HG03066 (cell line): ENCODE results near the gene ZNF469.

Source experiments
- ATAC-seq: cut with Tn5 transposase; IDR thresholded peaks from one replicate; pipeline ENCODE4 v1.9.1; 2021; ENCODE audit warnings: low read depth; ENCODE audit not compliant: unreplicated experiment

ZNF469 gene

GRCh38 chr16:88423448-88423850, 40.7 kb downstream of the ZNF469 start:
- ATAC-seq = no peak

GRCh38 chr16:88424587-88425235, 42.0 kb downstream of the ZNF469 start:
- no peak for ATAC-seq

DNA sequence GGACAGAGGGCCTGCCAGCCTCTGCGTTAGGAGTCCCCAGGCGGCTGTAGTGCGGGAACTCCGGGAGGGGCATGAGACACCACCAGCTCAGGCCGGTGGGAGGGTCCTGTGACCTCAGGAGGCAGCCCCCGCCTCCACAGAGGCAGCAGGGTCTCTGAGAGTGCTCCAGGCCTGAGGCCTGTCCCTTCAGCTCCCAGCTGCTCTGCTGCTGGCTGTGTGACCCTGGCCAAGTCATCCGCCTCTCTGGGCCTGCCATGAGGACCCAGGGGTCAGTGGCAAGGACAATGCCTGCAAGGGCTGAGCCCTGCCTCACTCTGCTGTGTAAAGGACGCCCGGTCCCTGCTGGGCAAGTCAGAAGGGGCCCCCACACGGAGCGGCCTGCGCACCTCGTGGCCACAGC, 43.3 kb downstream of the ZNF469 start:
- no peak for ATAC-seq

GRCh38 chr16:88427376-88427775, 44.6 kb downstream of the ZNF469 start:
- no peak for ATAC-seq

DNA sequence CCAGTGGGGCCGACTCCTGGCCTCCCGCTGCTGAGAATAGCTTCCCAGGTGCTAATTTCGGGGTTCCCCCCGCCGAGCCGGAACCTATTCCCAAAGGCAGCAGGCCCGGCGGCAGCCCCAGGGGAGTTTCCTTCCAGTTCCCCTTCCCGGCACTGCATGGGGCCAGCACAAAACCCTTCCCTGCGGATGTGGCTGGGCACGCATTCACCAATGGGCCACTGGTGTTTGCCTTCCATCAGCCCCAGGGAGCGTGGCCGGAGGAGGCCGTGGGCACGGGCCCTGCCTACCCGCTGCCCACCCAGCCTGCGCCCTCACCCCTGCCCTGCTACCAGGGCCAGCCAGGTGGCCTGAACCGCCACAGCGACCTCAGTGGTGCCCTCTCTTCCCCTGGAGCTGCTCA, 45.4 kb downstream of the ZNF469 start:
- ATAC-seq = no peak

DNA sequence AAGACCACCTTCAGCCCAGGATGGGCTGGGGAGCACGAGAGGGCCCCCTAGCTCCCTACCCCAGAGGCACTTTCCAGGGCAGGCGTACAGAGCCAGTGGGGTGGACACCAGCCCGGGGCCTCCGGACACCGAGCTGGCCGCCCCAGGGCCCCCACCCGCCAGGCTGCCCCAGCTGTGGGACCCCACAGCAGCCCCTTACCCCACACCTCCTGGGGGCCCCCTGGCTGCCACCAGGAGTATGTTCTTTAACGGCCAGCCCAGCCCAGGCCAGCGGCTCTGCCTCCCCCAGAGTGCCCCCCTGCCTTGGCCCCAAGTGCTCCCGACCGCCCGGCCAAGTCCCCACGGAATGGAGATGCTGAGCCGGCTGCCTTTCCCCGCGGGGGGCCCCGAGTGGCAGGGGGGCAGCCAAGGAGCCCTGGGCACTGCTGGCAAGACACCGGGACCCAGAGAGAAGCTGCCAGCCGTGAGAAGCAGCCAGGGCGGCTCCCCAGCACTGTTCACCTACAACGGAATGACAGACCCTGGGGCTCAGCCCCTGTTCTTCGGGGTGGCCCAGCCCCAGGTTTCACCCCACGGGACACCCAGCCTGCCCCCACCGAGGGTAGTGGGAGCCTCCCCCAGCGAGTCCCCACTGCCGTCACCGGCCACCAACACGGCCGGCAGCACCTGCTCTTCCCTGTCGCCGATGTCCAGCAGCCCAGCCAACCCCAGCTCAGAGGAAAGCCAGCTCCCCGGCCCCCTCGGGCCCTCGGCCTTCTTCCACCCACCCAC, 46.0 kb downstream of the ZNF469 start:
- no peak for ATAC-seq

DNA sequence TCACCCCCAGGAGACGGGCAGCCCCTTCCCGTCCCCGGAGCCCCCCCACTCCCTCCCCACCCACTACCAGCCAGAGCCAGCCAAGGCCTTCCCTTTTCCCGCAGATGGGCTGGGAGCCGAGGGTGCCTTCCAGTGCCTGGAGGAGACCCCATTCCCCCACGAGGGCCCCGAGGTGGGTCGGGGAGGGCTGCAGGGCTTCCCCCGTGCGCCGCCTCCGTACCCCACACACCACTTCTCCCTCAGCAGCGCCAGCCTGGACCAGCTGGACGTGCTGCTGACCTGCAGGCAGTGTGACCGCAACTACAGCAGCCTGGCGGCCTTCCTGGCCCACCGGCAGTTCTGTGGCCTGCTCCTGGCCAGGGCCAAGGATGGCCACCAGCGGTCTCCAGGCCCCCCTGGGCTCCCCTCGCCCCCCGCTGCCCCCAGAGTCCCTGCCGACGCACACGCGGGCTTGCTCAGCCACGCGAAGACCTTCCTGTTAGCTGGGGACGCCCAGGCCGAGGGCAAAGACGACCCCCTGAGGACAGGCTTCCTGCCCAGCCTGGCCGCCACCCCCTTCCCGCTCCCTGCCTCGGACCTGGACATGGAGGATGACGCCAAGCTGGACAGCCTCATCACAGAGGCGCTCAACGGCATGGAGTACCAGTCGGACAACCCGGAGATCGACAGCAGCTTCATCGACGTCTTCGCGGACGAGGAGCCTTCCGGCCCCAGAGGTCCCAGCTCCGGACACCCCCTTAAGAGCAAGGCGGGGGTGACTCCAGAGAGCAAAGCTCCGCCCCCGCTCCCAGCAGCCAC, 46.8 kb downstream of the ZNF469 start:
- ATAC-seq = no peak

DNA sequence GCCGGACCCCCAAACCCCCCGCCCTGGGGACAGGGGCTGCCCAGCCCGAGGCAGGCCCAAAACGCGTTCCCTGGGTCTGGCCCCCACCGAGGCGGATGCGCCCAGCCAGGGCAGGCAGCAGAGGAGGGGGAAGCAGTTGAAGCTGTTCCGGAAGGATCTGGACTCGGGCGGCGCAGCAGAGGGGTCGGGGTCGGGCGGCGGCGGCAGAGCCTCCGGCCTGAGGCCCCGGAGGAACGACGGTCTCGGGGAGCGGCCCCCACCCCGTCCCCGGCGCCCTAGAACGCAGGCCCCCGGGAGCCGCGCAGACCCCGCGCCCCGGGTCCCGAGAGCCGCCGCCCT, 47.4 kb downstream of the ZNF469 start:
- ATAC-seq = peak; percentile 20

GRCh38 chr16:88430524-88431446, 48.0 kb downstream of the ZNF469 start:
- peak; percentile 58 for ATAC-seq

DNA sequence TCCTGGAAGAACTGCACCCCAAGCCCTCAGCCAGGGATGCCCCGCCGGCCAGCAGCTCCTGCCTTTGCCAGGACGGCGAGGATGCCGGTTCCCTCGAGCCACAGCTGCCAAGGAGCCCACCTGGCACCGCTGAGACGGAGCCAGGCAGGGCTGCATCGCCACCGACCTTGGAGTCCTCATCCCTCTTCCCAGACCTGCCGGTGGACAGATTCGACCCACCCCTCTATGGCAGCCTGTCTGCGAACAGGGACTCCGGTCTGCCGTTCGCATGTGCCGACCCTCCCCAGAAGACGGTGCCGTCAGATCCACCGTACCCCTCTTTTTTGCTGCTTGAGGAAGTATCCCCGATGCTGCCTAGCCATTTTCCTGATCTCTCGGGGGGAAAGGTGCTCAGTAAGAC, 48.9 kb downstream of the ZNF469 start:
- no peak for ATAC-seq

- ATAC-seq = no peak
Observed at GRCh38 chr16:88432174-88432573, 49.4 kb downstream of the ZNF469 start.
